ENCODE results near the gene CNIH2. TPM values are rescaled to one million over a fixed set of nuclear protein-coding genes. Genes with fewer than 3 reads are reported as not detected.

CNIH2 gene
- total RNA-seq, 4 donors from 2014 or later: not detected

GRCh38 chr11:66321606-66322005, 43.6 kb downstream of the CNIH2 start:
- H3K27me3 ChIP-seq: no peaks in the 10 kb centered on the region
- H3K4me3 ChIP-seq: no peak overlapping the region
- peaks cover 0 to 73% (median 36%) of the 10 kb centered on the region in 4 donors for H3K4me1 ChIP-seq
- 71 to 75% methylated on average over 4 of the region's 4 CpGs for WGBS, 2 donors
- H3K27ac ChIP-seq: peak overlapping the region in 2 of 4 donors; percentile 51 to 63
- no peak for DNase-seq (ENCODE audit: low spot score in 2 of 2)
- no peaks in the 10 kb centered on the region for H3K9me3 ChIP-seq
- TF ChIP-seq EP300 (IDR thresholded peaks at IDR 0.05) (peak in 1 of 2 donors; percentile 28), POLR2A (IDR thresholded peaks at IDR 0.05) (no peak)
- no peaks in the 10 kb centered on the region for H3K36me3 ChIP-seq

GRCh38 chr11:66322732-66323427, 44.9 kb downstream of the CNIH2 start:
- H3K9me3 ChIP-seq: no peaks in the 10 kb centered on the region
- 31 to 43% methylated on average over 10 to 11 of the region's 11 CpGs for WGBS, 2 donors
- TF ChIP-seq POLR2A (IDR thresholded peaks at IDR 0.05) (no peak), EP300 (IDR thresholded peaks at IDR 0.05) (peak in 1 of 2 donors; percentile 18), CTCF (IDR thresholded peaks at IDR 0.05) (no peak)
- peak; percentile 45 to 59 for DNase-seq (ENCODE audit: low spot score in 2 of 2)
- no peaks in the 10 kb centered on the region for H3K27me3 ChIP-seq
- H3K4me3 ChIP-seq: no peak overlapping the region
- peaks cover 0 to 73% (median 35%) of the 10 kb centered on the region in 4 donors for H3K4me1 ChIP-seq
- H3K36me3 ChIP-seq: no peaks in the 10 kb centered on the region
- H3K27ac ChIP-seq: peak overlapping the region in 2 of 4 donors; percentile 51 to 63

GRCh38 chr11:66323684-66324083, 45.7 kb downstream of the CNIH2 start:
- H3K27ac ChIP-seq: no peak overlapping the region
- H3K4me1 ChIP-seq: peaks cover 0 to 73% (median 35%) of the 10 kb centered on the region in 4 donors
- H3K27me3 ChIP-seq: no peaks in the 10 kb centered on the region
- 92 to 96% methylated on average over 1 of the region's 1 CpG for WGBS, 2 donors
- H3K4me3 ChIP-seq: no peak overlapping the region
- DNase-seq (ENCODE audit: low spot score in 2 of 2): no peak
- TF ChIP-seq EP300 (IDR thresholded peaks at IDR 0.05) (no peak), POLR2A (IDR thresholded peaks at IDR 0.05) (no peak), CTCF (IDR thresholded peaks at IDR 0.05) (no peak)
- no peaks in the 10 kb centered on the region for H3K9me3 ChIP-seq
- no peaks in the 10 kb centered on the region for H3K36me3 ChIP-seq

- no peak for DNase-seq (ENCODE audit: low spot score in 2 of 2)
- TF ChIP-seq CTCF (IDR thresholded peaks at IDR 0.05): no peak
- no peak for TF ChIP-seq POLR2A (IDR thresholded peaks at IDR 0.05)
- no peak for TF ChIP-seq EP300 (IDR thresholded peaks at IDR 0.05)
- Histone ChIP-seq H3K4me1 (peaks cover 0 to 76% (median 34%) of the 10 kb centered on the region in 4 donors), H3K4me3 (no peak overlapping the region), H3K27me3 (no peaks in the 10 kb centered on the region), H3K27ac (peak overlapping the region in 2 of 4 donors; percentile 3 to 52), H3K36me3 (no peaks in the 10 kb centered on the region), H3K9me3 (no peaks in the 10 kb centered on the region)
- WGBS, 2 donors: 48 to 58% methylated on average over 10 of the region's 10 CpGs
Observed at GRCh38 chr11:66324664-66325063, 46.7 kb downstream of the CNIH2 start.

- Histone ChIP-seq H3K27ac (peak overlapping the region in 2 of 4 donors; percentile 72 to 74), H3K9me3 (no peaks in the 10 kb centered on the region), H3K27me3 (no peaks in the 10 kb centered on the region), H3K36me3 (no peaks in the 10 kb centered on the region), H3K4me1 (peaks cover 0 to 76% (median 34%) of the 10 kb centered on the region in 4 donors), H3K4me3 (no peak overlapping the region)
- WGBS, 2 donors: 85 to 87% methylated on average over 5 to 6 of the region's 8 CpGs
- TF ChIP-seq POLR2A (IDR thresholded peaks at IDR 0.05): no peak
- no peak for TF ChIP-seq EP300 (IDR thresholded peaks at IDR 0.05)
- no peak for TF ChIP-seq CTCF (IDR thresholded peaks at IDR 0.05)
- no peak for DNase-seq (ENCODE audit: low spot score in 2 of 2)
Observed at GRCh38 chr11:66325263-66325671, 47.3 kb downstream of the CNIH2 start.
